HK-2 (cell line): ENCODE measurements around the gene CAVIN2.

Source experiments
- DNase-seq: peaks from one replicate; pipeline ENCODE4 v3.0.0-alpha.2; 2018; ENCODE audit not compliant: unreplicated experiment

The CAVIN2 gene

GRCh38 chr2:191839918-191840804 lies 6.7 kb downstream of the CAVIN2 start:
- DNase-seq = no peak

- DNase-seq = no peak
These were observed 8.4 kb downstream of the CAVIN2 start for GRCh38 chr2:191838526-191838925.

DNA sequence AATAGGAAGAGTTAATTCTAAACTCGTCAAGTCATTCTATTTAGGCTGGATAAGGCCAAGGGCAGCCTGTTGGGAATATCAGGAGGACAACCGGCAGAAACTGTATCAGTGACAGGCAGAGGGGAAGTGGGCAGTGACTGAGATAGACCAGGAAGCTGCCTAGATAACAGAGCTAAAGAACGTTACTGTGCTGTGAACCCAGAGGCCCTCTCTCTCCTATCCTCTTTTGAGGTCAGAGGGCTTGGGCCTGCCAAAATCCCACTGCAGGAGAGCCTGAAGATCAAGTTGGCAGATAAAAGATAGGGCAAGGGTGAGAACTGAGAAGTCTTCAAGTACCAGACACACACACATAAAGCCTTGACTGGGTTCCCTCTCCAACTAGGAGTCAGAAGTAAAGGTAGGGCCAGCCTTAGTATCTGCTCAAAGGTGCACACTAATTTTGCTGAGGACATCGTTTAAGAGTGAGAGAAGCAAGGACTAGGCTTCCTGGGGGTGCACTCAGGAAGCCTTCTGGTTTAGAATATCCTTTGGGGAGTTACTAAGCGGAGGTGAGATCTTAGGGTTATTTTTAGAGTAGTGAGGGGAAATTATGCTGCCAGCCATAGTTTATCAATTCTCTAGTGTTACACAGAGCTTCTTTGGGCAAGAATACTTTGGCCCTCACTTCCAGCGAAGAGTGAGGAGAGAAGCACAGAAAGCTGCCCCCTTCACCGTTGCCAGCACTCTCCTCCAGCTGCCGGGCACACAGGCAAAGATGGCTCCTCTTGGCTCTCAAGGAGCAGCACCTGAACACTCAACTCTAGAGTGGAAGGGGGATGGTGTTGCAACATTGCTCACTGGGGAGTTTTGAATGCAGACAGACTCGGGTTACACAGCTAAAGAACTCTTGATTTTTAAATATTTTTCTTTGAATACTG lies 9.8 kb downstream of the CAVIN2 start:
- DNase-seq = no peak

DNA sequence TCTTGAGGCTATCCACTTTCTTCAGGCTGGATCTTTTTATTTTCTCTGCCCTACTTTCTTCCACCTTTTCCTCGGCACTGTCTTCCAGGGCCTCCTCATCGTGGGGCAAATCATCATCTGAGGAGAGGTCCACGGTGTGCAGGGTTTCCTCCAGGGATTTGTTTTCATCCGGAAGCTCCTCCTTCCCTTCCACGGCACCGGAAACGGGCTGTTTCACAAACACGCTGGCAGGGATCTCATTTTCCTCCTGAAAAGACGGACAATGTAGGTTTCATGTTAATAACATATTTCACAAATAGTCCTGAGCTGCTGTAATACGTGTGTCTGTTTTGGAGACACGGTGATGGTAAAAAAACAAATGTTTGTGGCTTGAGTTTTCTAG lies 10.4 kb downstream of the CAVIN2 start:
- no peak for DNase-seq

- peak; percentile 49 for DNase-seq
These were observed 11.1 kb downstream of the CAVIN2 start for GRCh38 chr2:191835539-191836350.

- DNase-seq = no peak
These were observed 11.8 kb downstream of the CAVIN2 start for GRCh38 chr2:191835100-191835499.

DNA sequence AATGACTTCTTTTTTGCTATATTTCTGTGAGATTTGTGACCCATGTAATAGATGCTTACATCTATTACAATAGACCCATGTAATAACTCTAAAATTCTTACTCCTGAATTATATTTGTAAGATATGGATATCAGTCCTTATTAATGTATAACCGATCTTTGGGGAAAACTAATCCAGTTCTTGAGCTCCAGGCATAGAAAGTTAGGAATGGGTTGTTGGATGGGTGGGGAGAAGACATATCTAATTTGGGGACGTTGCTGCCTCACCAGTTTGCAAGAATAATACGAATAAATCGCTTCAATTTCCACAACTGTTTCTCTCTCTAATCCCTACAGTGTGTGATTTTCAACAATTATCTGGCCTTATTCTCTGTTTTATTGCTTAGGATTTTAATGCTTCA lies 13.5 kb downstream of the CAVIN2 start:
- no peak for DNase-seq

DNA sequence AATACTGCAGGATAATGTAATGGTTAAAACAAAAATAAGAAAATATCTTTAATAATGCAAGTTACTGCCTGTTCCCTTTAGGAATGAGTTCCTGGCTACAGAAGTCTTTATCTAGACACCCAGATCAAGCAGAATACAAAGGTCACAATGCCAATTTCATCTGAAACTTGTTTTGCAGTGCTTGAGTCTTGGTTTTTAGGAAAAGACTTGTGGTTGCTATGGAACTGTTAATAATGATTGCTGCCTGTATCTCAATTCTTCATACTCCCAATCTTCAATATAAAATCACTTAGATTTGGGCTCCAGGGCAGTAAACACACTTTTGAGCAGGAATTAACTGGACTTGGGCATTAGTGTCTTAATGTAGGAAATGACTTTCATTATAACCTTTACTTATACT lies 14.2 kb downstream of the CAVIN2 start:
- no peak for DNase-seq

- DNase-seq = no peak
These were observed 15.4 kb downstream of the CAVIN2 start for GRCh38 chr2:191831410-191831994.

DNA sequence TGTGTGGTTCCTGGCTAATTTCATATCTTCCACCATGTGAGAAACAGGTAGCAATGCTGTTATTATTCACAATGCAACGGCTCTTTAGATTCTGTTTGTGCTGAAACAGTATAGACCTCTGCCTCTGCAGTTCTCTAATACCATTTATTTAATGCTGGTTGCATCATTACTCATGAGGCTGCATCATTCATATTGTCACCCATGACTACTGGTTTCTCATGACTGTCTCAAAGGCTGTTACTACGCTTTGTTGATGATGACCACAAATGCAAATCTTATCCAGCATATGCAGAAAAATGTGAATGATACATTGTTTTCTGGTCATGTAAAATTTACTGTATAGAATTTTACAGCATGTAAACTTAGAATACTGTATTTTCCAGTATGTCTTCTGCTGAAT lies 22.5 kb downstream of the CAVIN2 start:
- DNase-seq = no peak

DNA sequence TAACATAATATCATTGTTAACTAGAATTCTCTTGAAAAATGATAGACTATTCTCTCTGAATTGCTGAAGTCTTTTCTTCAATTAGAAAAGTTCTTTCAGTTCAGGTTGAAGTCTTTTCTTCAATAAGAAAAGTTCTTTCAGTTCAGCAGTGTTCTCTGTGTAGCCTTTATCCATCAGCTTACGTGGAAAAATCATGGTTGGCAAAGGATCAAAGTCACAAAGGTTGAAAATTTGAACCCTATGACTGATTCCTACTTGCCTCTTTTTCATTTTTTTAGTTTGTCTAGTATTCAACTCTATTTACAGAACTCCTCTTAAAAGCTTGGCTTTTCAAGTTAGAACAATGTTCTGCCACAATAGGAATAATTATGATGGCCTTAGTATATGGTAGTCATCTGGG lies 25.8 kb downstream of the CAVIN2 start:
- no peak for DNase-seq

DNA sequence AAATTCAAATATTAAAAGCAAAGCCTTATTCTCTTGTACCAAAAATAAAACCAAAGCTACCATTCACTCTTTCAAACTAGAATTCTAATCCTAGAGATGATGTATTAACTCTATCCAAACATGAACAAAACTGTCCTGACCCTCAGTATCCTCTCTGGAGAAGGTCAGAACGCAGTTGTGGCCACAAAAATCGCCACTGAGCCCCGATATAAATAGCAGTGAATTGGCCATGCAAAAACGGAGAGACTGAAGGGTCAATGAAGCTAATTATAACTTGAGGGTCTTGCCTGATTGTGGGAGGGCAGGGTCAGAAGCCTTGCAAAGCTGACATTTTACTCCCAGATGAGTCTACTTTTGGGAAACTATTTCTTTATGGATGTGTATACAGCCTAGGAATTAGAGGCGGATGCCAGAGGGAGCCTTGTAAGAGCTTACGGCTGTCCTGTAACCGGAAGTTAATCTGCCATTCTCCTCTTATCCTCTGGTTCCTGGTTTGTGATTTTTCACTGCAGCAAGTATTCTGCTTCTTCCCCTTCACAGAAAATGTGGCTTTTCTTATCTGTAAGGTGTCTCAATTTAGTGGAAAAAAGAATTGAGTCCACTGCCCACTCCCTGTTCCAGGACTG lies 28.1 kb downstream of the CAVIN2 start:
- no peak for DNase-seq

DNA sequence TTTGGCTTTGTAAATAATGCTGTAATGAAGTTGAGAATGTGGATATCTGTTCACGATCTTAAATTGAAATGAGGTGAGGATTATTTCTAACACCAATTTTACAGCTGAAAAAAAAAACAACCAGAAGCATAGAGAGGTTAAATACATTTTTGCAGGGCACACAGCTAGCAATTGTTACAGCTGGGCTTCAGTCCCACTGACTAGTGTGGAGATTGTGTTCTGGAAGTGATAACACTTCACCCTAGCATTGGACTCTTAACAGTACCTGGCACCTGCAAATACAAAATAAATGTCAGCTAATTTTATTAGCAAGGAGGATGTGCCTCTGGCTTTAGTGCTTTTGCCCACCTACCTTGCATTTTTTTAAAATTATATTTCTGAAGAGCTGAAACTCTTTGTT lies 28.8 kb downstream of the CAVIN2 start:
- DNase-seq = no peak

GRCh38 chr2:191815010-191815409 lies 31.9 kb downstream of the CAVIN2 start:
- no peak for DNase-seq

GRCh38 chr2:191813943-191814342 lies 32.9 kb downstream of the CAVIN2 start:
- no peak for DNase-seq

DNA sequence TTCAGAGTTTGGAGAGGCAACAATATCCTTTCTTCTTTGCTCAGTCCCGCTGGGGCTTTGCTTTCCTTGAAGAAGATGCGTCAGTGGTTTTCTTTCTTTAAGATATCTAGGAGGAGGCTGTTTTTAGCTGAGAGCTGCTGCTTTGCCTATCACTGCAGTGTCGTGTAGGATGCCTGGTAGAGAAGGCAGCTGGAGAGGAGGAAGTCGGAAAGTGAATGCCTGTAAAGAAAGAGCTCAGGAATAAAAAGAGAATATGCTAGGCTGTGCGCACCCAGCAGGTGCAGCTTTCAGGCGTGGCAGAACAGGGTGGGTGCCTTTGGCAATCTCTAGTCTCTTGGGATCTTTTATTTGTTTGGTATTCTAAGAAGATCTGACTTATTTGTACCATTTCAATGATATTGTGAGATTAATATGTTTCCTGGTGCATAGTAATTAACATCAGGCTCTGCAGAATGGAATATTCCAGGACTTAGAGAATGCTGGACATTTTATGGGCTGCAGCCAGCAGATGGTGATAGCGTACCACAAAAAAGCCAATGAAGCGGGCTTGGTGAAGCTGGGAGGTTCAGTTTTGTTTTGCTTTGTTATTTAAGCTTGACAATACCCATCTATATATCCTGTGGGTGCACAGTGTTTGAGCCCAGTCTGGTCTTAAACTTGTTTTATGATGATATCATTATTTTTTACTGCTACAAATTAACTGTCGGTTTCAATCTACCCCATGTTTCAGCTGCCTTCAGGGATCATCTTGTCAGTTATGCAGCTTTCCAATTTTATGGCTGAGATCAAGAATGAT lies 34.9 kb downstream of the CAVIN2 start:
- DNase-seq = peak; percentile 51

DNA sequence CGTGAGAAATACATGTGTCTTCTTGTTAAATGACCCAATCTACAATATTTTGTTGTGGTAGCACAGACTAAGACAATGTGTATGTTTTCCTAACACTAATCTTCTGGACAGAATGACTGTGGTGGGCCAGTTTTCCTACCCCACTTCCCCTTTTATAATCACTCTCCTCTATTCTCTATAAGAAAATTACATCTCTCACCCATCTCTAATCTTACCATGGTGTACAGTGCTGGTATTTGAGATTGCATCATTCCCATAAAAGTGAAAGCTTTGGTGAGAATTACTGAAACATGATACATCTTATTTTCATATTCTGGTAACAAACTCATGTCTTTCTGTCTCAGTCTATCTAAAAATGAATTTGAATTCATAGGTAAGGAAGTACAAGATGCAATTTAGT lies 40.5 kb downstream of the CAVIN2 start:
- no peak for DNase-seq

GRCh38 chr2:191804766-191805165 lies 42.1 kb downstream of the CAVIN2 start:
- no peak for DNase-seq

GRCh38 chr2:191803007-191803406 lies 43.9 kb downstream of the CAVIN2 start:
- no peak for DNase-seq

- no peak for DNase-seq
These were observed 44.7 kb downstream of the CAVIN2 start for GRCh38 chr2:191802180-191802579.
